Calu3 (cell line): ENCODE measurements around the gene ELOVL1. TPM values are rescaled to one million over a fixed set of nuclear protein-coding genes. Genes with fewer than 3 reads are reported as not detected.
A peak's percentile ranks its signal among the peaks of the same experiment; 100 is the strongest.

ENCODE experiments used
- BruUV-seq: library from RNA; stranded (reverse); fragments of 400-500 nt; replicated peaks from 2 replicates; lab custom pipeline; 2021; lab: Mats Ljungman, UMichigan
- CTCF ChIA-PET: fragments of 300-600 bp; sonication (Branson Sonifier 250); formaldehyde crosslinking; loops from one replicate; lab custom pipeline; 2022; ENCODE audit warnings: antibody characterized with exemption; lab: Charles Lee
- DNase-seq: peaks from one replicate; pipeline ENCODE4 v3.0.0; 2022
- H3K27ac Mint-ChIP-seq: one replicate; pipeline ENCODE4 v1.8.0; 2022; ENCODE audit warnings: mixed read lengths; ENCODE audit not compliant: unreplicated experiment
- H3K27me3 Mint-ChIP-seq: one replicate; pipeline ENCODE4 v1.8.0; 2022; ENCODE audit warnings: mixed read lengths; ENCODE audit not compliant: unreplicated experiment
- H3K36me3 Mint-ChIP-seq: one replicate; pipeline ENCODE4 v1.8.0; 2022; ENCODE audit warnings: mild to moderate bottlenecking, moderate library complexity, mixed read lengths; ENCODE audit not compliant: insufficient read depth, unreplicated experiment
- H3K4me1 Mint-ChIP-seq: one replicate; pipeline ENCODE4 v1.8.0; 2022; ENCODE audit warnings: mild to moderate bottlenecking, low read depth, mixed read lengths; ENCODE audit not compliant: unreplicated experiment
- H3K4me3 Mint-ChIP-seq: one replicate; pipeline ENCODE4 v1.8.0; 2022; ENCODE audit warnings: mild to moderate bottlenecking, low read depth, moderate library complexity, mixed read lengths; ENCODE audit not compliant: unreplicated experiment
- H3K9me3 Mint-ChIP-seq: one replicate; pipeline ENCODE4 v1.8.0; 2022; ENCODE audit warnings: low read depth, mixed read lengths; ENCODE audit not compliant: unreplicated experiment
- intact Hi-C: fragments of 100-400 bp; cut with micrococcal nuclease; formaldehyde crosslinking; loops from one replicate; pipeline ENCODE4 v1.10.0; 2022; ENCODE audit not compliant: unreplicated experiment
- total RNA-seq: library from RNA; stranded (reverse); gene quantifications from 2 replicates; pipeline ENCODE4 v1.2.3, GENCODE V29; 2022
- TF ChIP-seq, protein P1 (sequence below): fragments of 200-600 bp; IDR thresholded peaks from one replicate; pipeline ENCODE4 v1.8.0; 2022; ENCODE audit warnings: antibody characterized with exemption; ENCODE audit not compliant: unreplicated experiment

ELOVL1 gene
- total RNA-seq, 1 experiment from 2014 or later: 107 TPM

DNA sequence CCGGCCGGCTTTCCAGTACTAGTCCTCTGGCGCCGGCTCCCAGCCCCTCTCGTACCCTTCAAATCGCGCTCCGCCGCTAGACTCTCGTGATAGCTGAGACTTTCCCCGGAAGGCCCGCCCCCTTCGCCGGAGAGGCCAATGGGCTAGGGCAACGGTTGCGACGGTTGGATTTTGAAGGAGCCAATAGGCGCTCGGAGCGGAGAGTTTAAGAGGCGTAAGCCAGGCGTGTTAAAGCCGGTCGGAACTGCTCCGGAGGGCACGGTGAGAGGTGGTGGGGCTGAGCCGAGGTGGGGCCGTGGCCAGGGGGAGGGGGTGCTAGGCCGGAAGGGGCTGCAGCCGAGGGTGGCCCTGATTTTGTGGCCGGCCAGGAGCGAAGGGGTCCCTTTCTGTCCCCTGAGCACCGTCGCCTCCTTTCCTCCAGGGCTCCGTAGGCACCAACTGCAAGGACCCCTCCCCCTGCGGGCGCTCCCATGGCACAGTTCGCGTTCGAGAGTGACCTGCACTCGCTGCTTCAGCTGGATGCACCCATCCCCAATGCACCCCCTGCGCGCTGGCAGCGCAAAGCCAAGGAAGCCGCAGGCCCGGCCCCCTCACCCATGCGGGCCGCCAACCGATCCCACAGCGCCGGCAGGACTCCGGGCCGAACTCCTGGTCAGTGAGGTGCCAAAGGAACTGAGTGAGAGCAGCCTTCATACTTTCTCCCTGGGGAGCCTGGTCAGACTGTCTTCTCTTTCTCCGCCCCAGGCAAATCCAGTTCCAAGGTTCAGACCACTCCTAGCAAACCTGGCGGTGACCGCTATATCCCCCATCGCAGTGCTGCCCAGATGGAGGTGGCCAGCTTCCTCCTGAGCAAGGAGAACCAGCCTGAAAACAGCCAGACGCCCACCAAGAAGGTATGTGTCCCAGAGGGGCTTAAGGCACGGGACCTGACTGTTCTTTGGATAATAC lies 8.8 kb downstream of the ELOVL1 start, which contains the start of gene CDC20:
TSS of gene CDC20 (plus strand) at position 236 of the 948 bp plus-strand sequence. CDS start at position 471, 235 bp downstream.
- CTCF ChIA-PET: interaction anchor here (0.6 to 1.9 kb wide), 11 partner anchors 9 to 913 kb away, joined by 3 to 14 read pairs (median 6); partner anchors contain the start of genes C1orf210 and ELOVL1
- intact Hi-C loops: loop anchor here (5.0 kb wide), 1 partner anchor 122 kb away; no protein-coding TSS in a partner anchor
- Mint-ChIP-seq H3K9me3 (no peaks in the 10 kb centered on the region), H3K27ac (peak within 1 kb of the TSS; percentile 88), H3K27me3 (no peaks in the 10 kb centered on the region), H3K4me1 (peaks cover 33% of the 10 kb centered on the region), H3K36me3 (peaks cover 58% of the 10 kb centered on the region), H3K4me3 (peak within 1 kb of the TSS; percentile 81)
- TSS peak; percentile 69 for BruUV-seq
- TF ChIP-seq, protein P1, sequence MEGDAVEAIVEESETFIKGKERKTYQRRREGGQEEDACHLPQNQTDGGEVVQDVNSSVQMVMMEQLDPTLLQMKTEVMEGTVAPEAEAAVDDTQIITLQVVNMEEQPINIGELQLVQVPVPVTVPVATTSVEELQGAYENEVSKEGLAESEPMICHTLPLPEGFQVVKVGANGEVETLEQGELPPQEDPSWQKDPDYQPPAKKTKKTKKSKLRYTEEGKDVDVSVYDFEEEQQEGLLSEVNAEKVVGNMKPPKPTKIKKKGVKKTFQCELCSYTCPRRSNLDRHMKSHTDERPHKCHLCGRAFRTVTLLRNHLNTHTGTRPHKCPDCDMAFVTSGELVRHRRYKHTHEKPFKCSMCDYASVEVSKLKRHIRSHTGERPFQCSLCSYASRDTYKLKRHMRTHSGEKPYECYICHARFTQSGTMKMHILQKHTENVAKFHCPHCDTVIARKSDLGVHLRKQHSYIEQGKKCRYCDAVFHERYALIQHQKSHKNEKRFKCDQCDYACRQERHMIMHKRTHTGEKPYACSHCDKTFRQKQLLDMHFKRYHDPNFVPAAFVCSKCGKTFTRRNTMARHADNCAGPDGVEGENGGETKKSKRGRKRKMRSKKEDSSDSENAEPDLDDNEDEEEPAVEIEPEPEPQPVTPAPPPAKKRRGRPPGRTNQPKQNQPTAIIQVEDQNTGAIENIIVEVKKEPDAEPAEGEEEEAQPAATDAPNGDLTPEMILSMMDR: no peak
- peak; percentile 98 for DNase-seq

DNA sequence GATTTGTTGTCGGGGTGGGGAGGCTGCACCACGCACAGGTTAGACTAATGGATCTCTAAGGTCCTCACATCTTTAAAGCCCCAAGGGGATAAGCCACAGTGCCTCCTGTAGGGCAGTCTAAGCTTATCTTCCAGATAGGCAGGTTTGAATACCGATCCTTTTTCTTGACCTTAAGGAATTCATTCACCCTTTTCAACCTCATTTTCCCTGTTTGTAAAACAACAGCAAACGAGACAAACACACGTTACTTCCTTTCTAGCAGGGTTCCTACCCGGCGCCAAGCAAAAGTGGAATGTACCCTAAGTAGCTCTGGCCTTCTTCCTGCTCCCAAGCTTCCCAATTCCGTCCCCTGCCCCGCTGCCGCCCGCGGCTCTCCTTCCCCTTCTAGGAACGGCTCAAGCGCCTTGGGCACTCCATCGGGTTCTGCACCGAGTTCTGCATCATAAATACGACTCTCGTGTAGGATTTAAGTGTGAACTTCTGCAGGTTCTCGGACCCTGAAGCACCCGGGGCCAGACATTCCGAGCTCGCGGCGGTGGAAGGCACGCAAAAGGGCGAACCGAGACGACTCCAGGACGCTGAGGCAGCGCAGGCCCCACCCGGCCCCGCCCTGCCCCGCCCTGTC lies 9.6 kb downstream of the ELOVL1 start:
- TSS peak; percentile 67 for BruUV-seq
- H3K9me3 Mint-ChIP-seq: no peaks in the 10 kb centered on the region
- H3K36me3 Mint-ChIP-seq: peaks cover 53% of the 10 kb centered on the region
- CTCF ChIA-PET: interaction anchor here (0.6 to 1.9 kb wide), 10 partner anchors 10 to 913 kb away, joined by 3 to 14 read pairs (median 7); partner anchors contain the start of genes C1orf210 and ELOVL1
- TF ChIP-seq, protein P1: peak; percentile 56
- no peaks in the 10 kb centered on the region for H3K27me3 Mint-ChIP-seq
- peak overlapping the region; percentile 84 for H3K27ac Mint-ChIP-seq
- H3K4me3 Mint-ChIP-seq: peak overlapping the region; percentile 81
- peak; percentile 42 for DNase-seq
- peaks cover 28% of the 10 kb centered on the region for H3K4me1 Mint-ChIP-seq
- intact Hi-C loops: loop anchor here (5.0 kb wide), 1 partner anchor 121 kb away; no protein-coding TSS in a partner anchor

DNA sequence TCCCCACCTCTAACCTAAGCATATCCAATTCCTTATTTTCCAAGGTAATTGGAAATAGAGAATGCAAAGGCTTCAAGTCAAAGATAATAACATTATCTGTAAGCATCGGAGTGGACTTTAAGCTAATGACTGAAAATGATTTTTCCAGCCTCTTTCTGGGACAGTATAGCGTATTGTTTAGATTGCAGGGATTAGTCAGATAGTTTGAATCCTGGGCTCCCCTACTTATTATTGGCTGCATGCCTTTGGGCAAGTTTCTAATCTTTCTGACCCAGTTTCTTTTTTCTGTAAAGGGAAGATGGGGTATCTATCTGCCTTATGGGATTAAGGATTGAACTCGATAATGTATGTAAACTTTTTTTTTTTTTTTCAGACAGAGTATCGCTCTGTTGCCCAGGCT lies 10.6 kb downstream of the ELOVL1 start:
- Mint-ChIP-seq H3K9me3 (no peaks in the 10 kb centered on the region), H3K4me3 (no peak overlapping the region), H3K27ac (no peak overlapping the region), H3K27me3 (no peaks in the 10 kb centered on the region), H3K36me3 (peaks cover 43% of the 10 kb centered on the region), H3K4me1 (peaks cover 28% of the 10 kb centered on the region)
- intact Hi-C loops: loop anchor here (5.0 kb wide), 1 partner anchor 120 kb away; no protein-coding TSS in a partner anchor
- DNase-seq: no peak
- CTCF ChIA-PET: no interaction called here
- TF ChIP-seq, protein P1: no peak
- BruUV-seq: no TSS peak

DNA sequence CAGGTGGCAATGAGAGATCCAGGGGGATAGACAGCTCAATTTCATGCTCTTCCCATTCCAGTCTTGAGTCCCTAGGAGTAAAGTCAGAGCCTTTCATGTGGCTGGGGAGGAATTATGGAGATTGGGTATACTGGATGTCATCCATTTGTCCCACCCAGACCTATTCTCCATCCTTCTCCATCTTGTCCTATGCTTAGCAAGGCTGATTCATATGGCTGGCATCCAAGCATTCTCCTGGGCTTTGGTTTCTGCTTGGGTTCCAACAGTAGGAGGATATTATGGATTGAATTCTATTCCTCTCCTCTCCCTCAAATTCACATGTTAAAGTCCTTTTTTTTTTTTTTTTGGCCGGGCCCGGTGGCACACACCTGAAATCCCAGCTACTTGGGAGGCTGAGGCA lies 12.9 kb downstream of the ELOVL1 start:
- Mint-ChIP-seq H3K27me3 (no peaks in the 10 kb centered on the region), H3K4me3 (no peak overlapping the region), H3K36me3 (peaks cover 20% of the 10 kb centered on the region), H3K4me1 (peaks cover 10% of the 10 kb centered on the region), H3K27ac (no peak overlapping the region), H3K9me3 (no peaks in the 10 kb centered on the region)
- CTCF ChIA-PET: interaction anchor here (0.6 kb wide), 1 partner anchor 112 kb away, joined by 3 read pairs; no protein-coding TSS in a partner anchor
- intact Hi-C loops: loop anchor here (5.0 kb wide), 1 partner anchor 118 kb away; no protein-coding TSS in a partner anchor
- BruUV-seq: no TSS peak
- DNase-seq: no peak
- TF ChIP-seq, protein P1: no peak
